T-helper 1 cell treated with Interleukin-12 subunit alpha and Interleukin-12 subunit beta and Interleukin-4 antibody, amounts not matched to agents 30 μg/mL and 1 μg/mL, for 36 hours (primary cell): Measurements from ENCODE around the gene NPTX1.

Source experiments
- H3K27ac Mint-ChIP-seq: one replicate; pipeline ENCODE4 v1.8.0; 2021; ENCODE audit warnings: mild to moderate bottlenecking, mixed read lengths
- H3K27me3 Mint-ChIP-seq: one replicate; pipeline ENCODE4 v1.8.0; 2021; ENCODE audit warnings: low read depth, mixed read lengths
- H3K36me3 Mint-ChIP-seq: one replicate; pipeline ENCODE4 v1.8.0; 2021; ENCODE audit warnings: low read depth, mixed read lengths
- H3K4me1 Mint-ChIP-seq: one replicate; pipeline ENCODE4 v1.8.0; 2021; ENCODE audit warnings: low read depth, mixed read lengths
- H3K4me3 Mint-ChIP-seq: one replicate; pipeline ENCODE4 v1.8.0; 2021; ENCODE audit warnings: mild to moderate bottlenecking, moderate library complexity, mixed read lengths
- H3K9me3 Mint-ChIP-seq: one replicate; pipeline ENCODE4 v1.8.0; 2021; ENCODE audit warnings: mixed read lengths

Gene NPTX1, protein sequence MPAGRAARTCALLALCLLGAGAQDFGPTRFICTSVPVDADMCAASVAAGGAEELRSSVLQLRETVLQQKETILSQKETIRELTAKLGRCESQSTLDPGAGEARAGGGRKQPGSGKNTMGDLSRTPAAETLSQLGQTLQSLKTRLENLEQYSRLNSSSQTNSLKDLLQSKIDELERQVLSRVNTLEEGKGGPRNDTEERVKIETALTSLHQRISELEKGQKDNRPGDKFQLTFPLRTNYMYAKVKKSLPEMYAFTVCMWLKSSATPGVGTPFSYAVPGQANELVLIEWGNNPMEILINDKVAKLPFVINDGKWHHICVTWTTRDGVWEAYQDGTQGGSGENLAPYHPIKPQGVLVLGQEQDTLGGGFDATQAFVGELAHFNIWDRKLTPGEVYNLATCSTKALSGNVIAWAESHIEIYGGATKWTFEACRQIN

DNA sequence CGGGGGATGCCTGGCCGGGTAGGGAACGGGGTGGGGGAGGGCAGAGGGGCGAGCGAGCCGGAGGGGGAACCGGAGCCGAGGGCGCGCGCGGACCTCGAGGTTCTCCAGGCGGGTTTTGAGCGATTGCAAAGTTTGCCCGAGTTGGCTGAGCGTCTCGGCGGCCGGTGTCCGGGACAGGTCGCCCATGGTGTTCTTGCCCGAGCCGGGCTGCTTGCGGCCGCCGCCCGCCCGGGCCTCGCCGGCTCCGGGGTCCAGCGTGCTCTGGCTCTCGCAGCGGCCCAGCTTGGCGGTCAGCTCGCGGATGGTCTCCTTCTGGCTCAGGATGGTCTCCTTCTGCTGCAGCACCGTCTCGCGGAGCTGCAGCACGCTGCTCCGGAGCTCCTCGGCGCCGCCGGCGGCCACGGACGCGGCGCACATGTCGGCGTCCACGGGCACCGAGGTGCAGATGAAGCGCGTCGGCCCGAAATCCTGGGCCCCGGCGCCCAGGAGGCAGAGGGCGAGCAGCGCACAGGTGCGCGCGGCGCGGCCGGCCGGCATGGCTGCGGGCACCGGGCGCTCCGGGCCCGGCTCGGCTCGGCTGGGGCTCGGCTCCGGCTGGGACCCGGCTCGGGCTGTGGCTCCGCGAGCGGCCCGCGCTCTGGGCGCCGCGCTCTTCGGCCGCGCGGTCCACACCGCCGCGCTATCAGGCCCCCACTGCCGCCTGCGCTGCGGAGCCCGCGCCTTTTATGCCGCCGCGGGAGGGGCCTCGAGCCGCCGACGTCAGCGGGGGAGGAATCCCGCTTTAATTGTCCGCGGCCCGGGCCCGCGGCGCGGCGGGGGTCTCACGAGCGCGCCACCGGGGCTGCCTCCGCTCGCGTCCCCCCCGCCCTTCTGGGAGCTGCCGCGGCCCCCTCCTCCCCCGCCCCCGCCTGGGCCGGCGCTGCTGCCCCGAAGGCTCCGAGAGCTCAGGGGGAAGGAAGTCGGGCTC, at the start of gene NPTX1:
TSS of gene NPTX1 (minus strand) at position 698 of the 967 bp plus-strand sequence. CDS start at position 537, 161 bp downstream.
- no peaks in the 10 kb centered on the region for H3K9me3 Mint-ChIP-seq
- H3K27ac Mint-ChIP-seq, result no peak within 1 kb of the TSS
- peaks cover 12% of the 10 kb centered on the region for H3K36me3 Mint-ChIP-seq
- H3K4me1 Mint-ChIP-seq, result peaks cover 18% of the 10 kb centered on the region
- H3K4me3 Mint-ChIP-seq, result peak within 1 kb of the TSS; percentile 87
- H3K27me3 Mint-ChIP-seq, result peaks cover 51% of the 10 kb centered on the region

DNA sequence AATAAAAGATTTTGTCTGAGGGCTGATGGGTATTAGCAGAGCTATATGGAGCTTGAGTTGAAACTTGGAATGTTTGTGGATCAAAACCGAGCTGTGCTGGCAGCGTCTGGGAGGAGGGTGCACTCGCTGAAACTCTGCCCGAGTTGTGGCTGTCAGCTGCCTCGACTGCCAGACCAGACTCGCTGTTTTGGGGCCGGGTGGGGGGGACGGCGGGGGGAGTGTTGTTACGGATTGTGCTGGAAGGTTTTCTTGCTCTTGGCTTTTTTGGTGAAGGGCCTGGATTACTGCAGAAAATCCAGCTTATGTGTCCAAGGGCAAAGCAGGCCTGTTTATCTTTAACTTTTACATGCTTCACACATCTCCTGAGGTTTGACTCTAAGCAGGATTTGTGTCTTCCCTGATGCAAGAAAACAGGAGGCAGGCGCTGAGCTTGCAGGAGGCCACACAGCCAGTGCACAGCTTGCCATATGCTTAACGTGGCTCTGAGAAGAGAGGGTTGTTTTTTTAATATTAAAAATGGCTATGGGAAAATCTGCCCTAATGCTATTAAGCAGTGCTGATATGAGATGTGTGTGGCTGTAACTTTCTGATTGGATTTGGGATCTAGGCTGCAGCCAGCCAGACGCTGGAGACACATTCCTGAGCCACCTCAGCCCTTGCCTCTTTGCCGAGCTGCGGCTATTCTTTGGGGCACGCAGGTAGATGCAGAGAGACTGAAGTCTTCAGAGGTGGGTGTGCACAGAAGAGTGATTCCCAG, 47.7 kb upstream of the NPTX1 start:
- no peak overlapping the region for H3K27ac Mint-ChIP-seq
- H3K9me3 Mint-ChIP-seq, result no peaks in the 10 kb centered on the region
- H3K27me3 Mint-ChIP-seq, result peaks cover 22% of the 10 kb centered on the region
- no peak overlapping the region for H3K4me3 Mint-ChIP-seq
- no peaks in the 10 kb centered on the region for H3K36me3 Mint-ChIP-seq
- no peaks in the 10 kb centered on the region for H3K4me1 Mint-ChIP-seq

DNA sequence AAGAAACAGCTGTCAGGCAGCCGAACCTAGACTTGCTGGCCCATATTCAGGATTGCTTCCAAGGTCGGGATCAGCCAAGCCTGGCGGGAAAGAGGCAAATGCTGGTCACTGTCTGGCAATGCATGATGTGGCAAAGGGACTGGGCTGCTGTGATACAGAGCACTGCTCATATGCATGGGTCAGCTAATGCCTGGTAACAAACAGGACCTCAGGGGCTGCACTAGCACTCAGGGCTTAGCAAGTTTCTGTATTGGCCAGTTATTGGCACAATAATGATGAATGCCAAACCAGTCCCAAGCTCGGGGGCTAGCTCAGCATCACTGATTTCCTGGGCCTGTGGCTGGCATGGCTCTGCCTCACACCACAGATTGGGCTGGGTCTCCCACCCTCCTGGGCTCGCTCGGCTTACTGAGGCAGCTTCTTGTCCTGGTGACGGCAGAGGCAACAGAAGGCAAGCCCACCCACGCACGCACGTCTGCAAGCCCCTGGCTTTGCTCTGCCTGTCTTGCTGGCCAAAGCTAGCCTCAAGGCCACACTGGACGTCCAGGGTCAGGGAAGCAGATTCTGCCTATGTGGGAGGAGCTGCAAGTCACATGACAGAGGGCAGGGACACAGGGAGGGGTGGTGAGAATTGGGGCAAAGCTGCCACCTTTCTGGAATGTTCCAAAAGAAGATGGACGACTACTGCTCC, 46.8 kb upstream of the NPTX1 start:
- Mint-ChIP-seq H3K4me3 (no peak overlapping the region), H3K4me1 (no peaks in the 10 kb centered on the region), H3K9me3 (no peaks in the 10 kb centered on the region), H3K27me3 (peaks cover 21% of the 10 kb centered on the region), H3K36me3 (no peaks in the 10 kb centered on the region), H3K27ac (no peak overlapping the region)

DNA sequence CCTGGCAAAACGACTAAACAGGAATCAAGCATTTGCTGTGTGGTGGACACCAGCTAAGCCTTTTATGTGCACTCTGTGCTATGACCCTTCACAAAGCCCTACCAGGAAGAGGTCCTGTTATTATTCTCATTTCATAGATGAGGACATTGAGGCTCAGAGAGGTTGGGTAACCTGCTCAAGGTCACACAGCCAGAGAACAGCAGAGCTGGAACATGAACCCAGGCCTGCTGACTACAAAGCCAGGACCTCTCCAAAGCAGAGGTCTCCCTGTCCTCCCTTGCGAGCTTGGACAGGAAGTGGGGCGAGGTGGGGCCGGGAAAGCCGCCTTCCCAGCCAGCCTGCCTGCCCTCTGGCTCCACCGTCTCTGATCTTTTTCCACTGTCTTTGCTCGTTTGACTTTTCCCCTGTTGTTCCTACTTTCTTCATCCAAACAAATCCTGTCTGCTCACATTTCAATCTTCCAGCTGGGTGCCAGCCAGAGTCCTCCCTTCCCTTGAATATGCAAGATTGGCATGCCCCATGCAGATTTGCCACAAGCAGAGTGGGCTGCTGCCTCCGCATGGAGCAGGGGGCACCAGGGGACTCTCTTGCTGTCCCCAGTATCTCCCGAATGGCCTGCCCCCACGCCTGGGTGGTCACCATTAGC, 44.5 kb upstream of the NPTX1 start:
- Mint-ChIP-seq H3K27me3 (peaks cover 16% of the 10 kb centered on the region), H3K36me3 (no peaks in the 10 kb centered on the region), H3K27ac (no peak overlapping the region)

DNA sequence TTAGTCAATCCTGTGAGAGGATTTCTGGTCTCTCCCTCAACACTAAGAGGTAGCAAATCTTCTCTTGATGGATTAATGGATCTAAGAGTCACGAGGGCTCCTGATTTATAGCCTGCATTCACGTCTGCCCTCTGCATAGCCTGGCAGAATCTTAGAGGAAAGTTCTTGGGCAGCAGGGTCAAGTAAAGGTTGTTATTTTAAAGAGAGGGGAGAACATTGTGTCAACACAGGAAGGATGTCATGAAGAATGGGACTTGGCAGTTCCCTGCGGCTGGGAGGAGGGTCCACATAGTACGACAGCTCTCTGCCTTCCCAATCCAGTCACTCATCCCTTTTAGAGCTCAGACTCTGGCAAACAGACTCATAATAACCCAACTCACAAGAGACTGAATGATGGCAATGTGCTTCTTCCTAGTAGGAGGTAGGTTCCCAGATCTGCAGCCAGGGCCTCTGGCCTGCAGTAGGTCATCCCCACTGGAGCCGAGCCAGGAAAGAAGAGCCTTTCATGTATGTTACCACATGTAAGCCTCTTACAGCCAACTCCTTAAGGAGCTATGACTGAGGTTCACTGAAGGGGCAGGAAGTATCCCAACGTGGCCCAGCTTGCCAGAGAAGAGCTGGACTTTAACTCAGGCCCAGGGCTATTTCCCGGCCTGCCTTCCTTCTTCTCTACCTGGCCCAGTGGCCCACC, 42.8 kb upstream of the NPTX1 start:
- no peak overlapping the region for H3K4me3 Mint-ChIP-seq
- H3K36me3 Mint-ChIP-seq, result no peaks in the 10 kb centered on the region
- H3K9me3 Mint-ChIP-seq, result no peaks in the 10 kb centered on the region
- H3K27ac Mint-ChIP-seq, result no peak overlapping the region
- H3K4me1 Mint-ChIP-seq, result no peaks in the 10 kb centered on the region
- H3K27me3 Mint-ChIP-seq, result peaks cover 12% of the 10 kb centered on the region

More for the DNA sequence above, 44.5 kb upstream of the NPTX1 start:
- Mint-ChIP-seq H3K4me3 (no peak overlapping the region), H3K4me1 (no peaks in the 10 kb centered on the region), H3K9me3 (no peaks in the 10 kb centered on the region)

DNA sequence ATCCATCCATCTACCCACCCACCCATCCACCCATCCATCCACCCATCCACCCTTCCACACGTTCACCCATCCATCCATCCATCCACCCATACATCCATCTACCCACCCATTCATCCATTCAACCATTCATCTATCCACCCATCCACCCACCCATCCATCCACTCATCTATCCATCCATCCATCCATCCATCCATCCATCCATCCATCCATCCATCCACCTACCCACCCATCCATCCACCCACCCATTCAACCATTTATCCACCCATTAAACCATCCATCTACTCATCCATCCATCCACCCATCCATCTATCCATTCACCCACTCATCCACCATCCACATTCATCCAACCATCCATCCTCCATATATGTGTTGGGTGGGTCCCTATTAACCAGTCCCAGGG, 42.0 kb upstream of the NPTX1 start:
- Mint-ChIP-seq H3K4me3 (no peak overlapping the region), H3K27me3 (peaks cover 14% of the 10 kb centered on the region), H3K4me1 (no peaks in the 10 kb centered on the region), H3K36me3 (no peaks in the 10 kb centered on the region), H3K9me3 (no peaks in the 10 kb centered on the region), H3K27ac (no peak overlapping the region)

DNA sequence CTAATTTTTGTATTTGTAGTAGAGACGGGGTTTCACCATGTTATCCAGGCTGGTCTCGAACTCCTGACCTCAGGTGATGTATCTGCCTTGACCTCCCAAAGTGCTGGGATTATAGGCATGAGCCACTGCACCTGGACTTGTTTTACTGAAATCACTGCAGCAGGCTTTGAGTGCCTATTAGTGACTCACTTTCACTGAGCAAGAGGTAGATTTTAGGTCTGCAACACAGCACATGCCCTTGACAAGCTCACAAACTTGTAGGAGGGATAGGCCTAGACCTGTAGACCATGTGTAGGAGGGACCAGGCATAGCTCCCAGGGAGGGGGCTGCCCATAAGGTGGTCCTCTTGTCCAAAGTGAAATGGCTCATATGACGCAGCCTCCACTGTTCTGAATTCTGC, 41.2 kb upstream of the NPTX1 start:
- no peak overlapping the region for H3K27ac Mint-ChIP-seq
- H3K4me1 Mint-ChIP-seq, result no peaks in the 10 kb centered on the region
- H3K27me3 Mint-ChIP-seq, result peaks cover 16% of the 10 kb centered on the region
- H3K36me3 Mint-ChIP-seq, result no peaks in the 10 kb centered on the region
- H3K9me3 Mint-ChIP-seq, result no peaks in the 10 kb centered on the region
- H3K4me3 Mint-ChIP-seq, result no peak overlapping the region

DNA sequence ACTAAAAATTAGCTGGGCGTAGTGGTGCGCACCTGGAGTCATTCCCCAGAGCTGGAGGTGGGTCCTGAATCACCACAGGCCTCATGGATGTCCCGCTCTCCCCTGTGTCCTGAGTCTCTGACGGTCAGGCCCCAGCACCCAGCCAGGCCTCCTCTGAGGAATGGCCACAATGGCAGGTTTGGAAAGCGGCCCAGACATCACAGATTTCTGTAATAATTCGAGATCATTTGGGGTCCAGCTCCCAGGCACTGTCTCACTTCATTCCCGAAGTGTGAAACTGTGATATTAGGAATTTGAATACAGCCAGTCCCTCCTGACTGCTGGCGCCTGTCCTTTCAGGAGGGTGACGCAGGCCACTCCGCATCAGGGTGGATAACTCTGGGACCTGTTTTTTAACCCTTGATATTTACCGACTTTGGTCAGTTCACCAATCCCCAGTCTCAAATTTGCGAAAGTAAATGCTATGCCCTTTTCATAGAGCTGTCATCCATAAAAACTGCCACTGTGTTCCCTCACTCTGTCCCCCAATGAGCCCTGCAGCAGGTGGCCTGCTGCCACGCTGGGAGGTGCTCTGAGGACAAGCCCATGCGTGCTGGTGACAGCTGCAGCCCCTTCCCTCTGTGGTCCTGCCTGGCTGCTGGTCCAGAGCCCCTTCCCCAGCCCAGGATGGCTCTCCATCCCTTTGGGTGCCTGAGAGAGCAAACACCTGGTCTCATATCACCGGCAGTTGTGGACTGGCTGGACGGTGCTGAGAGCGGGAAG, 39.9 kb upstream of the NPTX1 start:
- H3K9me3 Mint-ChIP-seq, result no peaks in the 10 kb centered on the region
- H3K4me3 Mint-ChIP-seq, result no peak overlapping the region
- H3K4me1 Mint-ChIP-seq, result no peaks in the 10 kb centered on the region
- H3K27ac Mint-ChIP-seq, result no peak overlapping the region
- H3K36me3 Mint-ChIP-seq, result no peaks in the 10 kb centered on the region
- peaks cover 16% of the 10 kb centered on the region for H3K27me3 Mint-ChIP-seq

DNA sequence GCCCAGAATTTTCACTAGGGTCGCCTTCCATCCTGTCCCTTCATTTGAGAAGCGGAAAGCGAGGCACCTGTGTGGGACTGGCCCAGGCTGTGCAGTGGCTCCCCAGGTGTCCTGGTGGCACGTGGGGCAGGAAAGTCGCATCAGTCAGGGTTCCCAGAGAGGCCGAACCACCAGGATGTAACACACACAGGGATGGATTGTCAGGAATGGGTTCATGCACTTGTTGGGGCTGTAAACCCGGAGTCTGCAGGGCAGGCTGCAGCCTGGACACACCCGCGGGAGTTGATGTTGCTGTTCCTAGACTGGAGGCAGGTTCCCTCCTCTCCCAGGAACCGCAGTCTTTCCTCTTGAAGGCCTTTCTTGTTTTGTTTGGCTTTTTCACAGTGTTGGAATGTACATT, 37.5 kb upstream of the NPTX1 start:
- Mint-ChIP-seq H3K4me1 (no peaks in the 10 kb centered on the region), H3K36me3 (no peaks in the 10 kb centered on the region), H3K27ac (no peak overlapping the region), H3K9me3 (no peaks in the 10 kb centered on the region), H3K4me3 (no peak overlapping the region), H3K27me3 (peaks cover 7% of the 10 kb centered on the region)

DNA sequence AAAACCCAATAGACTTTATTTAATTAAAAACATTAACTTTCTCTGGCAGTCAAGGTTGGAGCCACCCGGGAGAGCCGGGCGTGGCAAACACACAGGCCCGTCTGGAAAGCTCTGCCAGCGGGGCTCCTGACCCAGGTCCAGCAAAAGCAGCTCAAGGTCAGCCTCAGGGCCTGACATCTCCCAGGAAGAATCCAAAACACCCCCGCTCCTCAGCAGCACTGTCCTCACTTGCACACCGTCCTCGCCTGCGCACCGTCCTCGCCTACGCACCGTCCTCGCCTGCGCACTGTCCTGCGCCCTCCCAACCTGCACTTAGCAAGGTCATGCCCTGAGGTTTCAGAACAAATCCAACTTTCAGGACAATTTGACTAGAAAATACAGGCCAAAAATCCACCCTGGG, 36.8 kb upstream of the NPTX1 start:
- Mint-ChIP-seq H3K4me1 (no peaks in the 10 kb centered on the region), H3K27me3 (peaks cover 7% of the 10 kb centered on the region), H3K4me3 (no peak overlapping the region)

DNA sequence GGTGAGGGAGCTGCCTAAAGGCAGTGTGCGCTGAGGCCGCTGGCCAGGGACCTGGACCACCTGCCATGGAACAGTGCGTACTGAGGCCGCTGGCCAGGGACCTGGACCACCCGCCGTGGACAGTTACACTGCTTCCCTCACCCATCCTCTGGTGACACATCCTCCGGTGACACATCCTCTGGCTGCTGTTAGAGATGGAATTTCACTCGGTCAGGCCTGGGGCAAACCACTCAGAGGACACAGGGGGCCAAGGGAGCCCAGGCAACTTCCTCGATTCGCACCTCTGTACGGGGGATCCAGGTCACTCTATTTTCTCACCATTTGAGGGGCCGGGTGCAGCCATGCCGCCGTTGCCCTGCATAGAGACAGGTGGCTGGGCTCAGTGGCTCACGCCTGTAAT, 35.8 kb upstream of the NPTX1 start:
- H3K9me3 Mint-ChIP-seq, result no peaks in the 10 kb centered on the region
- H3K4me1 Mint-ChIP-seq, result no peaks in the 10 kb centered on the region
- no peak overlapping the region for H3K4me3 Mint-ChIP-seq
- no peaks in the 10 kb centered on the region for H3K36me3 Mint-ChIP-seq
- H3K27ac Mint-ChIP-seq, result no peak overlapping the region
- peaks cover 7% of the 10 kb centered on the region for H3K27me3 Mint-ChIP-seq

More for the DNA sequence above, 36.8 kb upstream of the NPTX1 start:
- Mint-ChIP-seq H3K27ac (no peak overlapping the region), H3K36me3 (no peaks in the 10 kb centered on the region), H3K9me3 (no peaks in the 10 kb centered on the region)

DNA sequence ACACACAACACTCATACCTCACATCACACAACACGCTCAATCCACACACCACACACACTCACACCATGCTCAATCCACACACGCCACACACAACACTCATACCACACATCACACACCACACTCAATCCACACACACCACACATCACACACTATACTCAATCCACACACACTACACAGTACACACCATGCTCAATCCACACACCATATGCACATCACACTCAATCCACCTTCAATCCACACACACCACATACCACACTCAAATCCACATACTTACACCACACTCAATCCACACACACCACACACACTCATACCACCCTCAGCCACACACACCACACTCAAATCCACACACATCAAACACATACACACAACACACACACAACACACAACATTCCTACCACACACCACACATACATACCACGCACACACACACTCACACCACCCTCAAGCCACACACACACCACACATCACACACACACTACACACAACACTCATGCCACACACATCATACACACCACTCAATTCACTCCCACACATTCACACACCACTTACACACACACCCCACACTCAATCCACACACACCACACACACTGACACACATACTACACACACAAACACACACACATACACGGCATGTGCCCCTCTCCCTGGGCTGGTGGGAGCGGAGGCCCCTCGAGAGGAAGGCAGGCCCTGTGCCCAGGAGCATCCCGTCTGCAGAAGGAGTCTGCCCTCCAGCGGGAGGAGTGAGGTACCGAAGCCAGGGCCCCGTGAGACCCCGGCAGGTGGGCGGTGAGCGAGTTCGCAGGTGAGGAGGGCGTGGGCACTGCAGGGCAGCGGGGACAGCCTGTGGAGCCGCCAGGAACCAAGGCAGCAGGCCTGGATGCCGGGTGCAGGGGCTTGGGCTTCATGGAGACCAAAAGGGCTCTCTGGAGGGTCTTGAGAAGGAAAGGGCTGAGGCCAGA, 35.1 kb upstream of the NPTX1 start:
- Mint-ChIP-seq H3K4me3 (no peak overlapping the region), H3K36me3 (no peaks in the 10 kb centered on the region), H3K4me1 (no peaks in the 10 kb centered on the region), H3K9me3 (no peaks in the 10 kb centered on the region), H3K27ac (no peak overlapping the region), H3K27me3 (peaks cover 12% of the 10 kb centered on the region)
